ENCODE data around the gene KCNN3. TPM values are rescaled to one million over a fixed set of nuclear protein-coding genes. Genes with fewer than 3 reads are reported as not detected.

KCNN3 gene
- total RNA-seq, 1 donor from 2014 or later = 0.84 TPM

GRCh38 chr1:154852845-154853244, 17.2 kb downstream of the KCNN3 start:
- DNase-seq (ENCODE audit: low read depth, low spot score) = no peak
- H3K4me1 Mint-ChIP-seq = peaks cover 15% of the 10 kb centered on the region
- no peaks in the 10 kb centered on the region for H3K36me3 Mint-ChIP-seq (ENCODE audit: low read depth)
- TF ChIP-seq CTCF (conservative IDR thresholded peaks at IDR 0.05) = no peak
- H3K27me3 Mint-ChIP-seq (ENCODE audit: low read depth) = no peaks in the 10 kb centered on the region
- no peaks in the 10 kb centered on the region for H3K9me3 Mint-ChIP-seq
- H3K4me3 Mint-ChIP-seq = no peak overlapping the region
- H3K27ac Mint-ChIP-seq (ENCODE audit: unreplicated experiment) = no peak overlapping the region

- Mint-ChIP-seq H3K27ac (ENCODE audit: unreplicated experiment) (peak overlapping the region; percentile 30), H3K36me3 (ENCODE audit: low read depth) (no peaks in the 10 kb centered on the region), H3K4me3 (no peak overlapping the region)
Observed at GRCh38 chr1:154851392-154852177, 18.5 kb downstream of the KCNN3 start.

GRCh38 chr1:154849645-154850131, 20.4 kb downstream of the KCNN3 start:
- TF ChIP-seq CTCF (conservative IDR thresholded peaks at IDR 0.05) = no peak
- DNase-seq (ENCODE audit: low read depth, low spot score) = no peak
- Mint-ChIP-seq H3K27ac (ENCODE audit: unreplicated experiment) (no peak overlapping the region), H3K27me3 (ENCODE audit: low read depth) (no peaks in the 10 kb centered on the region), H3K4me3 (no peak overlapping the region), H3K9me3 (no peaks in the 10 kb centered on the region), H3K4me1 (peaks cover 23% of the 10 kb centered on the region), H3K36me3 (ENCODE audit: low read depth) (no peaks in the 10 kb centered on the region)

More at GRCh38 chr1:154851392-154852177, 18.5 kb downstream of the KCNN3 start:
- TF ChIP-seq CTCF (conservative IDR thresholded peaks at IDR 0.05) = no peak
- peak; percentile 32 for DNase-seq (ENCODE audit: low read depth, low spot score)
- Mint-ChIP-seq H3K27me3 (ENCODE audit: low read depth) (no peaks in the 10 kb centered on the region), H3K4me1 (peaks cover 15% of the 10 kb centered on the region), H3K9me3 (no peaks in the 10 kb centered on the region)

- Mint-ChIP-seq H3K36me3 (ENCODE audit: low read depth) (no peaks in the 10 kb centered on the region), H3K27ac (ENCODE audit: unreplicated experiment) (peak overlapping the region; percentile 57)
- no peak for DNase-seq (ENCODE audit: low read depth, low spot score)
Observed at GRCh38 chr1:154848983-154849382, 21.1 kb downstream of the KCNN3 start.

GRCh38 chr1:154847891-154848290, 22.2 kb downstream of the KCNN3 start:
- Mint-ChIP-seq H3K27me3 (ENCODE audit: low read depth) (no peaks in the 10 kb centered on the region), H3K27ac (ENCODE audit: unreplicated experiment) (no peak overlapping the region), H3K4me1 (peaks cover 34% of the 10 kb centered on the region), H3K9me3 (no peaks in the 10 kb centered on the region), H3K36me3 (ENCODE audit: low read depth) (no peaks in the 10 kb centered on the region), H3K4me3 (no peak overlapping the region)
- TF ChIP-seq CTCF (conservative IDR thresholded peaks at IDR 0.05) = no peak
- no peak for DNase-seq (ENCODE audit: low read depth, low spot score)

More at GRCh38 chr1:154848983-154849382, 21.1 kb downstream of the KCNN3 start:
- no peak for TF ChIP-seq CTCF (conservative IDR thresholded peaks at IDR 0.05)
- Mint-ChIP-seq H3K4me1 (peaks cover 28% of the 10 kb centered on the region), H3K9me3 (no peaks in the 10 kb centered on the region), H3K27me3 (ENCODE audit: low read depth) (no peaks in the 10 kb centered on the region), H3K4me3 (no peak overlapping the region)

Measured in neural crest cell (in vitro differentiated cells).